K562 (cell line): ENCODE data around the gene ADAT3. TPM values are rescaled to one million over a fixed set of nuclear protein-coding genes. Genes with fewer than 3 reads are reported as not detected.

ENCODE experiments used
- ATAC-seq: fragments of 200-7000 bp; cut with Tn5 transposase; 3 replicates; pipeline ENCODE4 v1.9.1; 2020; ENCODE audit warnings: moderate library complexity
- BruUV-seq: library from RNA; stranded (reverse); fragments of 400-500 nt; replicated peaks from 2 replicates; lab custom pipeline; 2021; lab: Mats Ljungman, UMichigan
- CTCF ChIA-PET: fragments of 300-600 bp; formaldehyde crosslinking; extraction: SDS; loops from one replicate; lab custom pipeline; 2021; ENCODE audit warnings: low intra/inter-chr PET ratio; lab: Yijun Ruan, JAX
- POLR2A ChIA-PET: fragments of 300-600, 350-650 bp; sonication (Branson Sonifier 250); formaldehyde crosslinking; extraction: SDS; loops from one replicate; lab custom pipeline; 2021; ENCODE audit warnings: antibody characterized with exemption, inconsistent platforms; lab: Yijun Ruan, JAX
- DNase-seq, 4 experiments: peaks; one replicate each; pipeline versions ENCODE4 v3.0.0 to v3.0.0-alpha.2; 2011 to 2018; ENCODE audit warnings: low spot score in 3 of 4, mixed read lengths in 3 of 4; ENCODE audit errors: extremely low read depth in 1 of 4
- FAIRE-seq: peaks from 2 replicates; lab custom pipeline; 2011; peaks lifted over from hg19 to GRCh38; lab: Jason Lieb, UNC
- H2AFZ ChIP-seq: 2 replicates; pipeline ENCODE4 v1.6.0; 2011; ENCODE audit warnings: low read depth, low read length, control low read depth, inconsistent platforms
- H3K27ac ChIP-seq: fragments of 200-600 bp; 3 replicates; pipeline ENCODE4 v1.8.0; 2011; ENCODE audit warnings: low read depth, mild to moderate bottlenecking, control low read depth, inconsistent platforms, low read length, moderate library complexity, mixed read lengths; ENCODE audit errors: extremely low read depth
- H3K27me3 ChIP-seq, 2 experiments: fragments of 300-600 bp in 1 of 2; 2 replicates in 1 of 2; 3 replicates in 1 of 2; pipeline versions ENCODE4 v1.6.0 to v1.8.0; 2011; ENCODE audit warnings: inconsistent platforms in 2 of 2, low read length in 2 of 2, mild to moderate bottlenecking in 1 of 2, mixed read lengths in 1 of 2, moderate library complexity in 1 of 2; ENCODE audit not compliant: control insufficient read depth in 2 of 2, insufficient read depth in 2 of 2
- H3K36me3 ChIP-seq: fragments of 300-600 bp; 3 replicates; pipeline ENCODE4 v1.8.0; 2011; ENCODE audit warnings: mild to moderate bottlenecking, low read length, inconsistent platforms; ENCODE audit not compliant: control insufficient read depth, insufficient read depth
- H3K4me1 ChIP-seq, 2 experiments: fragments of 200-600 bp in 1 of 2; replicated peaks in 1 of 2; 2 replicates in 1 of 2; 3 replicates in 1 of 2; pipeline versions ENCODE4 v1.5.1 to v1.8.0; 2011; ENCODE audit warnings: inconsistent platforms in 2 of 2, low read length in 2 of 2, mild to moderate bottlenecking in 1 of 2, mixed read lengths in 1 of 2, moderate library complexity in 1 of 2; ENCODE audit not compliant: control insufficient read depth in 2 of 2, insufficient read depth in 2 of 2
- H3K4me2 ChIP-seq: 2 replicates; pipeline ENCODE4 v1.6.1; 2011; ENCODE audit warnings: low read length, control low read depth, inconsistent platforms, mixed read lengths; ENCODE audit not compliant: insufficient read depth
- H3K4me3 ChIP-seq: fragments of 200-600 bp; sonication (generic), shearing (Covaris generic); 2 replicates; pipeline ENCODE4 v1.5.1; 2016; ENCODE audit warnings: control low read depth, inconsistent platforms
- H3K79me2 ChIP-seq: fragments of 200-600 bp; 3 replicates; pipeline ENCODE4 v1.8.0; 2011; ENCODE audit warnings: low read length, inconsistent platforms; ENCODE audit not compliant: control insufficient read depth, insufficient read depth
- H3K9ac ChIP-seq, 2 experiments: 2 replicates each; pipeline versions ENCODE4 v1.6.0 to v1.6.1; 2011; ENCODE audit warnings: low read depth in 2 of 2, low read length in 2 of 2, control low read depth in 1 of 2, inconsistent platforms in 1 of 2, mild to moderate bottlenecking in 1 of 2, mixed read lengths in 1 of 2; ENCODE audit not compliant: insufficient read depth in 1 of 2
- H3K9me1 ChIP-seq: one replicate; pipeline ENCODE4 v1.6.0; 2011; ENCODE audit warnings: inconsistent platforms, mild to moderate bottlenecking, low read length, moderate library complexity; ENCODE audit not compliant: control insufficient read depth, insufficient read depth
- H3K9me3 ChIP-seq: replicated peaks from 2 replicates; pipeline ENCODE4 v1.5.1; 2011; ENCODE audit warnings: low read depth, low read length, inconsistent platforms; ENCODE audit not compliant: control insufficient read depth, insufficient read depth
- H4K20me1 ChIP-seq: replicated peaks from 2 replicates; pipeline ENCODE4 v1.6.1; 2011; ENCODE audit warnings: low read length, inconsistent platforms, mixed read lengths; ENCODE audit not compliant: control insufficient read depth, insufficient read depth
- BMI1 ChIP-seq: fragments of 150-350 bp; IDR thresholded peaks from 2 replicates; pipeline ENCODE4 v1.6.1; 2014; ENCODE audit warnings: low read length
- CBFA2T2 ChIP-seq: fragments of 450-650 bp; conservative IDR thresholded peaks from 2 replicates; pipeline ENCODE4 v1.6.1; 2017; ENCODE audit warnings: mild to moderate bottlenecking
- CTBP1 ChIP-seq: fragments of 450-650 bp; IDR thresholded peaks from 2 replicates; pipeline ENCODE4 v1.6.1; 2016; ENCODE audit warnings: borderline replicate concordance
- HDAC1 ChIP-seq, 2 experiments: fragments of 450-650 bp; IDR thresholded peaks; 2 replicates each; pipeline ENCODE4 v1.6.1; 2016 to 2017; ENCODE audit warnings: inconsistent platforms in 1 of 2, mild to moderate bottlenecking in 1 of 2, moderate library complexity in 1 of 2
- MAZ ChIP-seq, 2 experiments: fragments of 450-650 bp in 1 of 2; sonication (generic) in 1 of 2; formaldehyde crosslinking; IDR thresholded peaks in 1 of 2; conservative IDR thresholded peaks in 1 of 2; 2 replicates each; pipeline versions ENCODE4 v1.4.0 to v1.5.0; 2020; ENCODE audit warnings: mild to moderate bottlenecking in 1 of 2, missing genetic modification reagents in 1 of 2
- MXI1 ChIP-seq: IDR thresholded peaks from 2 replicates; pipeline ENCODE4 v1.6.1; 2011; ENCODE audit warnings: low read depth, mild to moderate bottlenecking, improper control_type of control experiment, low read length
- PHF20 ChIP-seq: fragments of 450-650 bp; IDR thresholded peaks from 2 replicates; pipeline ENCODE4 v1.6.1; 2018; ENCODE audit not compliant: partially characterized antibody
- RBFOX2 ChIP-seq: fragments of 200-400 bp; formaldehyde crosslinking; IDR thresholded peaks from 2 replicates; pipeline ENCODE4 v1.6.1; 2017; ENCODE audit warnings: low read depth, mild to moderate bottlenecking, low read length, moderate library complexity
- SP1 ChIP-seq: sonication (generic); formaldehyde crosslinking; IDR thresholded peaks from 2 replicates; pipeline ENCODE4 v1.8.1; 2022; ENCODE audit warnings: mild to moderate bottlenecking, missing genetic modification reagents
- TBP ChIP-seq: optimal IDR thresholded peaks from 2 replicates; pipeline ENCODE3; 2011; ENCODE audit warnings: low read depth, low read length, improper control_type of control experiment
- TCF7 ChIP-seq: sonication (generic); IDR thresholded peaks from 2 replicates; pipeline ENCODE4 v1.6.1; 2016; ENCODE audit warnings: antibody characterized with exemption, borderline replicate concordance
- ZBTB7A ChIP-seq: IDR thresholded peaks from 2 replicates; pipeline ENCODE4 v1.6.1; 2011; ENCODE audit warnings: low read depth, mild to moderate bottlenecking, low read length, moderate library complexity, borderline replicate concordance; ENCODE audit not compliant: control insufficient read depth
- ZEB2 ChIP-seq: fragments of 450-650 bp; IDR thresholded peaks from 2 replicates; pipeline ENCODE4 v1.6.1; 2016
- ZNF561 ChIP-seq: fragments of 450-650 bp; formaldehyde crosslinking; conservative IDR thresholded peaks from 2 replicates; pipeline ENCODE4 v1.4.0; 2020; ENCODE audit warnings: mild to moderate bottlenecking, moderate library complexity
- WGBS: fragments of 100-300 bp; shearing (Covaris generic); methylation state at CpG from one replicate; pipeline ENCODE4 v1.1.6; 2016; ENCODE audit warnings: low coverage, mixed read lengths; ENCODE audit not compliant: insufficient coverage; ENCODE audit errors: missing lambda C conversion rate; 5-methylcytosine and 5-hydroxymethylcytosine counted together
- in situ Hi-C: fragments of 300-500 bp; cut with MboI; formaldehyde crosslinking; loops from 4 replicates; pipeline ENCODE4 v1.15.0; 2018; ENCODE audit warnings: inconsistent platforms, mixed read lengths
- intact Hi-C: fragments of 100-400 bp; cut with micrococcal nuclease; formaldehyde crosslinking; loops from 2 replicates; pipeline ENCODE4 v1.14.2; 2022
- polyA plus RNA-seq, 8 experiments: library from polyadenylated mRNA; depleted of rRNA in 4 of 8; stranded (reverse) in 5 of 8; unstranded in 3 of 8; fragments of >200 nt; fragmentation: Nextera tagmentation in 2 of 8; fragmentation: Illumina TruSeq in 1 of 8; extraction: Ambion mirVana in 2 of 8; extraction: Trizol in 1 of 8; gene quantifications; 2 replicates each; pipeline versions ENCODE4 v1.2.1 to v1.2.3, GENCODE V29; 2011 to 2014; ENCODE audit warnings: inconsistent platforms in 1 of 8, missing spikeins in 1 of 8
- total RNA-seq, 7 experiments: library from RNA; depleted of rRNA in 6 of 7; stranded (reverse); fragments of >200 nt in 6 of 7; fragmentation: Illumina TruSeq in 2 of 7; extraction: Trizol in 2 of 7; gene quantifications; 2 replicates each; pipeline versions ENCODE4 v1.2.1 to v1.2.3, GENCODE V29; 2011 to 2021; ENCODE audit warnings: low replicate concordance in 1 of 7
- TF ChIP-seq, protein P1 (sequence below): fragments of 450-650 bp; IDR thresholded peaks from 2 replicates; pipeline ENCODE4 v1.6.1; 2018; ENCODE audit not compliant: partially characterized antibody
- TF ChIP-seq, protein P2 (sequence below): sonication (generic); formaldehyde crosslinking; IDR thresholded peaks from 2 replicates; pipeline ENCODE4 v1.8.0; 2023; ENCODE audit warnings: mild to moderate bottlenecking, missing genetic modification reagents

The ADAT3 gene
- total and polyA plus RNA-seq, 9 of the 15 experiments (the other 6 are each of a cell fraction or from before 2014, with no cell fraction given), result 0.67 to 15.6 (median 7.8) TPM; not detected in 4

DNA sequence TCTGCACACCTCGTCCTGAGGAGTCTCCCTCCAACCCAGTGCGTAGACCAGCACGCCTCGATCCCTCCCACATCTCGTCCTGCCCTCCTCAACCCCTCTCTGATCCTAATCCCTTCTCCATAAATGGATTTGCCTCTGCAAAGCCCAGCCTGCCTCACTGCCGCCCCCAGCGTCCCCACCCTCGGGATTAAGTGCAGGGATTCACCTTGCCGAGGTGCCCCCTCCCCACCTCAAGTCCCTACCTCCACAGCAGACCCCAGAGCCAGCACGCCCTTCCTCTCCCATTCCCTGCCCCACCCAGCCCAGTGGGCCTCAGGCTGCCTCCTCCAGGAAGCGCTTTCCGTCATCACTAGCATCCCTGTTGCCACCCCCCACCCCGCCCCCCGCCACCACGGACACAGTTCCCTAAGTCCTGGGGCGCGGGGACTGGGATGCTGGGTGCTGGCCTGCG is 45.8 kb upstream of the ADAT3 start (continued):
- TF ChIP-seq, protein P1, sequence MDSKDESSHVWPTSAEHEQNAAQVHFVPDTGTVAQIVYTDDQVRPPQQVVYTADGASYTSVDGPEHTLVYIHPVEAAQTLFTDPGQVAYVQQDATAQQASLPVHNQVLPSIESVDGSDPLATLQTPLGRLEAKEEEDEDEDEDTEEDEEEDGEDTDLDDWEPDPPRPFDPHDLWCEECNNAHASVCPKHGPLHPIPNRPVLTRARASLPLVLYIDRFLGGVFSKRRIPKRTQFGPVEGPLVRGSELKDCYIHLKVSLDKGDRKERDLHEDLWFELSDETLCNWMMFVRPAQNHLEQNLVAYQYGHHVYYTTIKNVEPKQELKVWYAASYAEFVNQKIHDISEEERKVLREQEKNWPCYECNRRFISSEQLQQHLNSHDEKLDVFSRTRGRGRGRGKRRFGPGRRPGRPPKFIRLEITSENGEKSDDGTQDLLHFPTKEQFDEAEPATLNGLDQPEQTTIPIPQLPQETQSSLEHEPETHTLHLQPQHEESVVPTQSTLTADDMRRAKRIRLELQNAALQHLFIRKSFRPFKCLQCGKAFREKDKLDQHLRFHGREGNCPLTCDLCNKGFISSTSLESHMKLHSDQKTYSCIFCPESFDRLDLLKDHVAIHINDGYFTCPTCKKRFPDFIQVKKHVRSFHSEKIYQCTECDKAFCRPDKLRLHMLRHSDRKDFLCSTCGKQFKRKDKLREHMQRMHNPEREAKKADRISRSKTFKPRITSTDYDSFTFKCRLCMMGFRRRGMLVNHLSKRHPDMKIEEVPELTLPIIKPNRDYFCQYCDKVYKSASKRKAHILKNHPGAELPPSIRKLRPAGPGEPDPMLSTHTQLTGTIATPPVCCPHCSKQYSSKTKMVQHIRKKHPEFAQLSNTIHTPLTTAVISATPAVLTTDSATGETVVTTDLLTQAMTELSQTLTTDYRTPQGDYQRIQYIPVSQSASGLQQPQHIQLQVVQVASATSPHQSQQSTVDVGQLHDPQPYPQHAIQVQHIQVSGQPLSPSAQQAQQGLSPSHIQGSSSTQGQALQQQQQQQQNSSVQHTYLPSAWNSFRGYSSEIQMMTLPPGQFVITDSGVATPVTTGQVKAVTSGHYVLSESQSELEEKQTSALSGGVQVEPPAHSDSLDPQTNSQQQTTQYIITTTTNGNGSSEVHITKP, result no peak
- TF ChIP-seq ZEB2, result peak; percentile 30; the same call in 1 of the 2 replicates

DNA sequence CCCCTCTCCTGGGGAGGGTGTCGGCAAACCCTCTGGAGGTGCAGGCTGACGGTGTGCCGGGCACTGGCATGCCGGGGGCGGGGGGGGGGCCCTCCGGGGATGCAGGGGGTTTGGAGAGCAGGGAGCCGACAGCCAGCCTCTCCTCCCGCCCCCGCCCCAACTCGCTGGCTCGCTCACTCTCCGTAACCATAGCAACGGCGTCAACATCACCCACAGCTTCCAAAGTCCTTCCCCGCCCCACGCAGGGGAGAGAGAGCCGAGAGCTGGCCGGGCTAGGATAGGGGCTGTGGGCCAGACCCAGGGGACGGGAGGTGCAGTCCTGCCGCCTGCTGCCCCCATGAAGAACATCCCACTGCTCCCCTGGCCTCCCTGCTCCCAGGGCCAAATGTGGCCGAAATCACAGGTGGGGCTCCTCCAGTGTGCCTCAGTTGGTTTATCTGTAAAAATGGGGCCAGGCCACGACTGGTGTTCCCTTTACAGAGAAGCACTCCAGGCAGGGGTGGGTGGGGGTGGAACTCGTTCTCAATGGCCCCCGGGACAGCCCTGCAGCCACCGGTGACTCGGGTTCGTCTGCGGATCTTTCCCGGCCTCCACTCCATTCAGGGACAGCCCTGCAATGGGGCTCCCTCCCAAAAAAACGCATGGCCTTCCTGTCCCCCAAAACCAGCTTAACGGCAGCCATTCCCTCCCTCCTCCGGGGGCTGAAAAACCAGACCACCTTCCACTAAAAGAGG is 45.0 kb upstream of the ADAT3 start:
- BruUV-seq, result no TSS peak
- H3K4me2 ChIP-seq, result peak overlapping the region; percentile 82
- in situ Hi-C loops (no loop called here), intact Hi-C loops (no loop called here)
- no peaks in the 10 kb centered on the region for H3K27me3 ChIP-seq
- ATAC-seq (no peak), FAIRE-seq (peak; percentile 82), DNase-seq (peak in 3 of 4 experiments; percentile 51 to 90 (median 71))
- peaks cover 52 to 83% of the 10 kb centered on the region in 2 experiments for H3K4me1 ChIP-seq
- peak overlapping the region; percentile 60 for H3K27ac ChIP-seq
- peak overlapping the region; percentile 95 for H3K4me3 ChIP-seq
- ChIA-PET POLR2A (interaction anchor here (0.6 kb wide), 1 partner anchor 318 kb away, joined by 3 read pairs; no protein-coding TSS in a partner anchor), CTCF (no interaction called here)
- H3K36me3 ChIP-seq, result no peaks in the 10 kb centered on the region; the same call in 2 of the 3 replicates
- H2AFZ ChIP-seq, result no peak overlapping the region
- H3K9me1 ChIP-seq, result peaks cover 5% of the 10 kb centered on the region
- WGBS, result 8% methylated on average over 15 of the region's 32 CpGs
- peaks cover 80% of the 10 kb centered on the region for H3K79me2 ChIP-seq
- H3K9me3 ChIP-seq, result no peaks in the 10 kb centered on the region
- peak overlapping the region; percentile 84 to 97 for H3K9ac ChIP-seq
- peaks cover 28% of the 10 kb centered on the region for H4K20me1 ChIP-seq
- TF ChIP-seq CTBP1, result peak; percentile 27; the same call in 1 of the 2 replicates
- peak in 1 of 2 experiments; percentile 65; a peak in 2 of 4 replicates for TF ChIP-seq HDAC1 (IDR thresholded peaks at IDR 0.05)
- TF ChIP-seq CBFA2T2, result 0 out of 2 replicates have a peak, but pooled peaks have one; percentile 1
- TF ChIP-seq BMI1, result peak; percentile 89
- TF ChIP-seq MAZ (CRISPR knock-in tag; conservative IDR thresholded peaks at IDR 0.05 in 1 of 2, IDR thresholded peaks at IDR 0.05 in 1 of 2), result 0 out of 4 replicates have a peak, but pooled peaks of 1 of the 2 experiments have one; percentile 21
- TF ChIP-seq PHF20, result no peak
- peak; percentile 23 for TF ChIP-seq TBP
- no peak for TF ChIP-seq ZNF561 (CRISPR knock-in tag)
- TF ChIP-seq SP1 (CRISPR knock-in tag), result peak; percentile 37; the same call in 1 of the 2 replicates
- TF ChIP-seq, protein P2, sequence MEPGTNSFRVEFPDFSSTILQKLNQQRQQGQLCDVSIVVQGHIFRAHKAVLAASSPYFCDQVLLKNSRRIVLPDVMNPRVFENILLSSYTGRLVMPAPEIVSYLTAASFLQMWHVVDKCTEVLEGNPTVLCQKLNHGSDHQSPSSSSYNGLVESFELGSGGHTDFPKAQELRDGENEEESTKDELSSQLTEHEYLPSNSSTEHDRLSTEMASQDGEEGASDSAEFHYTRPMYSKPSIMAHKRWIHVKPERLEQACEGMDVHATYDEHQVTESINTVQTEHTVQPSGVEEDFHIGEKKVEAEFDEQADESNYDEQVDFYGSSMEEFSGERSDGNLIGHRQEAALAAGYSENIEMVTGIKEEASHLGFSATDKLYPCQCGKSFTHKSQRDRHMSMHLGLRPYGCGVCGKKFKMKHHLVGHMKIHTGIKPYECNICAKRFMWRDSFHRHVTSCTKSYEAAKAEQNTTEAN, result no peak
- TF ChIP-seq RBFOX2, result peak; percentile 17; the same call in 1 of the 2 replicates
- TF ChIP-seq ZBTB7A, result peak; percentile 23; the same call in 1 of the 2 replicates
- TF ChIP-seq MXI1, result peak; percentile 49
- TF ChIP-seq TCF7, result no peak
